MCF 10A (cell line): ENCODE results near the gene PDE9A. TPM values are rescaled to one million over a fixed set of nuclear protein-coding genes. Genes with fewer than 3 reads are reported as not detected.

Experiments used
- BruUV-seq: library from RNA; stranded (reverse); fragments of 400-500 nt; replicated peaks from 2 replicates; lab custom pipeline; 2021; lab: Mats Ljungman, UMichigan
- CTCF ChIA-PET: fragments of 300-600 bp; sonication (Branson Sonifier 250); formaldehyde crosslinking; extraction: SDS; loops from one replicate; lab custom pipeline; 2021; ENCODE audit warnings: antibody characterized with exemption, inconsistent platforms; lab: Yijun Ruan, JAX
- POLR2A ChIA-PET: fragments of 300-600, 350-650 bp; sonication (Branson Sonifier 250); formaldehyde crosslinking; extraction: SDS; loops from one replicate; lab custom pipeline; 2020; ENCODE audit warnings: antibody characterized with exemption, inconsistent platforms; lab: Yijun Ruan, JAX
- DNase-seq: peaks from one replicate; pipeline ENCODE4 v3.0.0-alpha.2; 2018; ENCODE audit not compliant: unreplicated experiment
- H3K27ac Mint-ChIP-seq: one replicate; pipeline ENCODE4 v1.8.0; 2022; ENCODE audit warnings: mild to moderate bottlenecking, low read depth, mixed read lengths; ENCODE audit not compliant: unreplicated experiment
- H3K27me3 Mint-ChIP-seq: one replicate; pipeline ENCODE4 v1.8.0; 2022; ENCODE audit warnings: mixed read lengths; ENCODE audit not compliant: insufficient read depth, unreplicated experiment
- H3K36me3 Mint-ChIP-seq: one replicate; pipeline ENCODE4 v1.8.0; 2022; ENCODE audit warnings: mild to moderate bottlenecking, moderate library complexity, mixed read lengths; ENCODE audit not compliant: insufficient read depth, unreplicated experiment
- H3K4me1 Mint-ChIP-seq: one replicate; pipeline ENCODE4 v1.8.0; 2022; ENCODE audit warnings: mixed read lengths; ENCODE audit not compliant: insufficient read depth, unreplicated experiment
- H3K4me3 Mint-ChIP-seq: one replicate; pipeline ENCODE4 v1.8.0; 2022; ENCODE audit warnings: mild to moderate bottlenecking, moderate library complexity, mixed read lengths; ENCODE audit not compliant: unreplicated experiment
- H3K9me3 Mint-ChIP-seq: one replicate; pipeline ENCODE4 v1.8.0; 2022; ENCODE audit warnings: mixed read lengths; ENCODE audit not compliant: unreplicated experiment
- intact Hi-C: fragments of 100-400 bp; cut with micrococcal nuclease; formaldehyde crosslinking; loops from 2 replicates; pipeline ENCODE4 v1.14.1; 2022
- total RNA-seq: library from RNA; stranded (reverse); gene quantifications from 2 replicates; pipeline ENCODE4 v1.2.3, GENCODE V29; 2022
- TF ChIP-seq, protein P1 (sequence below): fragments of 200-600 bp; IDR thresholded peaks from one replicate; pipeline ENCODE4 v1.8.0; 2022; ENCODE audit warnings: antibody characterized with exemption, mild to moderate bottlenecking; ENCODE audit not compliant: unreplicated experiment

PDE9A gene
- total RNA-seq, 1 experiment from 2014 or later = not detected

GRCh38 chr21:42622284-42622683 lies 31.1 kb upstream of the PDE9A start:
- no TSS peak for BruUV-seq
- ChIA-PET POLR2A (no interaction called here), CTCF (no interaction called here)
- TF ChIP-seq, protein P1, sequence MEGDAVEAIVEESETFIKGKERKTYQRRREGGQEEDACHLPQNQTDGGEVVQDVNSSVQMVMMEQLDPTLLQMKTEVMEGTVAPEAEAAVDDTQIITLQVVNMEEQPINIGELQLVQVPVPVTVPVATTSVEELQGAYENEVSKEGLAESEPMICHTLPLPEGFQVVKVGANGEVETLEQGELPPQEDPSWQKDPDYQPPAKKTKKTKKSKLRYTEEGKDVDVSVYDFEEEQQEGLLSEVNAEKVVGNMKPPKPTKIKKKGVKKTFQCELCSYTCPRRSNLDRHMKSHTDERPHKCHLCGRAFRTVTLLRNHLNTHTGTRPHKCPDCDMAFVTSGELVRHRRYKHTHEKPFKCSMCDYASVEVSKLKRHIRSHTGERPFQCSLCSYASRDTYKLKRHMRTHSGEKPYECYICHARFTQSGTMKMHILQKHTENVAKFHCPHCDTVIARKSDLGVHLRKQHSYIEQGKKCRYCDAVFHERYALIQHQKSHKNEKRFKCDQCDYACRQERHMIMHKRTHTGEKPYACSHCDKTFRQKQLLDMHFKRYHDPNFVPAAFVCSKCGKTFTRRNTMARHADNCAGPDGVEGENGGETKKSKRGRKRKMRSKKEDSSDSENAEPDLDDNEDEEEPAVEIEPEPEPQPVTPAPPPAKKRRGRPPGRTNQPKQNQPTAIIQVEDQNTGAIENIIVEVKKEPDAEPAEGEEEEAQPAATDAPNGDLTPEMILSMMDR = no peak
- Mint-ChIP-seq H3K27ac (no peak overlapping the region), H3K4me1 (no peaks in the 10 kb centered on the region), H3K27me3 (peaks cover 56% of the 10 kb centered on the region), H3K4me3 (no peak overlapping the region), H3K36me3 (peaks cover 6% of the 10 kb centered on the region), H3K9me3 (no peaks in the 10 kb centered on the region)
- intact Hi-C loops = no loop called here
- DNase-seq = no peak

- DNase-seq = no peak
- Mint-ChIP-seq H3K9me3 (no peaks in the 10 kb centered on the region), H3K27ac (no peak overlapping the region), H3K4me1 (no peaks in the 10 kb centered on the region), H3K27me3 (peaks cover 47% of the 10 kb centered on the region), H3K36me3 (peaks cover 6% of the 10 kb centered on the region), H3K4me3 (no peak overlapping the region)
- TF ChIP-seq, protein P1 = no peak
- intact Hi-C loops = no loop called here
- BruUV-seq = no TSS peak
- ChIA-PET POLR2A (interaction anchor here (0.6 kb wide), 1 partner anchor 62 kb away, joined by 3 read pairs; no protein-coding TSS in a partner anchor), CTCF (no interaction called here)
Measured at GRCh38 chr21:42623694-42624093, 29.7 kb upstream of the PDE9A start.

DNA sequence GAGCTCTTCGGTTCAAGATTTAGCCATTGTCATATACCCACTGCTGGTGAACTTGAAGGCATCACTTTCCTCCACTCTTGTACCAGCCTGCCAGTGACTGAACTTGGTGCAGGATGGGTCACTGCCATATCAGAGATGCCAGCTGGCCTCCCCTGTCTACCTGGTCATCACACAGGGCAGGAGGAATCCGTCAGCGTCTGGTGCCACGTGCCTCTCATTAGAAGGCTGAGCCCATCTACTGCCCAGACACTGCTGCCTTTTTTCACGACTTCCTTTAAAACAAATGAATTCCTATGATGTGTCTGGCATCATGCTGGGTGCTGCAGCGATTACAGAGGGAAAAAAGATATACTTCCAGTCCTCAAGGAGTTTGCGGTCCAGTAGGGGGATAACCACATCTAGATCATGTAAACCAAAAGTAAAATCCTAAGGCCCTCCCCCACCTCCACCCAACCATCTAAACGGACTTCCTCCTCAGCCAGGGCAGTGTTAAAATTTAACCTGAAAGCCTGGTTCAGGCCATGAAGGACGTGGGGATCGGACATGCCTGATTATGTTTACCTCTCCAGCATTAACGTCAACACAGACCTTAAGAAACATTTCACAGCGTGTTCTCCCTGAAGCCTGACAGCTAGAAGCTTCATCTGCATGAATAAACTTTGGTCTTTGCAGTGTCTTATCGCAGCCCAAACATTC lies 29.2 kb upstream of the PDE9A start:
- Mint-ChIP-seq H3K27ac (no peak overlapping the region), H3K27me3 (peaks cover 41% of the 10 kb centered on the region), H3K4me1 (no peaks in the 10 kb centered on the region), H3K9me3 (no peaks in the 10 kb centered on the region), H3K4me3 (no peak overlapping the region), H3K36me3 (peaks cover 6% of the 10 kb centered on the region)
- intact Hi-C loops = no loop called here
- no TSS peak for BruUV-seq
- ChIA-PET CTCF (no interaction called here), POLR2A (interaction anchor here (0.6 kb wide), 1 partner anchor 63 kb away, joined by 3 read pairs; no protein-coding TSS in a partner anchor)
- TF ChIP-seq, protein P1 = no peak
- no peak for DNase-seq

- CTCF ChIA-PET = no interaction called here
- POLR2A ChIA-PET = no interaction called here
- peaks cover 34% of the 10 kb centered on the region for H3K27me3 Mint-ChIP-seq
- H3K36me3 Mint-ChIP-seq = peaks cover 6% of the 10 kb centered on the region
- H3K4me3 Mint-ChIP-seq = no peak overlapping the region
- no TSS peak for BruUV-seq
- no peaks in the 10 kb centered on the region for H3K9me3 Mint-ChIP-seq
- no peak overlapping the region for H3K27ac Mint-ChIP-seq
- TF ChIP-seq, protein P1 = no peak
- no peaks in the 10 kb centered on the region for H3K4me1 Mint-ChIP-seq
- no peak for DNase-seq
- intact Hi-C loops = no loop called here
Measured at GRCh38 chr21:42624936-42625335, 28.5 kb upstream of the PDE9A start.
